GM12864 (cell line): Measurements from ENCODE around the gene HPX.

ENCODE experiments used
- DNase-seq: peaks from one replicate; pipeline ENCODE4 v3.0.0-alpha.2; 2011; ENCODE audit warnings: low read depth
- H3K4me3 ChIP-seq: 2 replicates; pipeline ENCODE4 v1.5.1; 2011; ENCODE audit warnings: mild to moderate bottlenecking, low read depth, low read length, control low read depth
- CTCF ChIP-seq: IDR thresholded peaks from 2 replicates; pipeline ENCODE4 v1.5.1; 2011; ENCODE audit warnings: low read depth, mild to moderate bottlenecking, moderate library complexity, low read length, control low read depth, inconsistent platforms; ENCODE audit errors: missing control alignments

HPX gene

DNA sequence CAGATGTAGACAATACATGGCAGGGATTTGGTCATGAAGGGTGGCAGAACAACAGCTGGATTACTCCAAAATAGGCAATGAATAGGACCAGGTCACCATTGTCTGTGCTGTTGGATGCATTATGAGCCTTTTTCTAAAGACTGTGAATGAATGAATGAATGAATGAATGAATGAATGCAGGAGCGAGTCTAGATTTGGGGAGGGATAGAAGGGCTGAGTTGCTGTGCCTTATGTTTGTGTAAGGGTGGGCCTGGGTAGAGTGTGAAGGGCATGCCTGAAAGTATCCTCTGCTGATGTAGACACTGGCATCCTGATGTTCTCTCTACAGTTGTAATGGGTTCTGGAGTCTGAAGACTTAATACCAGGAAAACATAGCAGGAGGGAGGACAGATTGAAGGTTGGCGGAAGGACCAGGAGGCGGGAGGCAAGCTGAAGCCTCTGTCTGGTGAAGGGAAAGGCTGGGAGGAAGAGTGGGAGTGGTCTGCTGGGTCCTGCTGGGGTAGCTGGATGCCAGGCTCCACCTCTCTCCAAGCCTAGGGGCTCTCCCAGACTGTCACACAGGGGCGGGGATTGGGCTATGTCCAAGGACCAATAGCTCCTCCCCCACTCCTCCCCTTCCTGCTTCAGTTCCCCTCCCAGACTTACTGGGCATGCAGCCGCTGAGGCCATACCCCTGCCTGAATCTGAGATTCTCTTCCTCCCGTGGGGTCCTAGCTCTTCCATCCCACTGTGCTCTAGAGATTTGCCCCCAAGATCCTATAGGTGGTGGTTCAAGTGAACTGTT lies 28.1 kb upstream of the HPX start:
- TF ChIP-seq CTCF = no peak
- DNase-seq = no peak
- H3K4me3 ChIP-seq = no peak overlapping the region

DNA sequence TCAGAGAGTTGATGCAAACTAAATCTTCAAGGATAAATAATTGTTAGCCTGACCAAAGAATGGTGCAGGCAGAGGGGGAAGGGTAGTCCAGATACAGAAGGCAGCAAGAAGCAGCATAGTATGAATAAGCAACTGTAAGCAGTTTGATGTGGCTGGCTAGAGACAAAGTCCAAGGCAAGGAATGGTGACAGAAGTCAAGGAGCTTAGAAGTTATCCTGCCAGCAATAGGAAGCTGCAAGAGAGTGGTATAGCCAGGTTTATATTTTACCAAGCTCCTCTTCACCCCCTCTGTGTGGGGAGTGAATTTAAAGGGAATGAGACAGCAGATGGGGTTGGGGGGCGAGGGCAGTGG lies 18.3 kb upstream of the HPX start:
- no peak for DNase-seq
- no peak overlapping the region for H3K4me3 ChIP-seq
- no peak for TF ChIP-seq CTCF

- no peak for DNase-seq
- TF ChIP-seq CTCF = no peak
- no peak overlapping the region for H3K4me3 ChIP-seq
Observed at GRCh38 chr11:6458352-6459098, 17.7 kb upstream of the HPX start.

DNA sequence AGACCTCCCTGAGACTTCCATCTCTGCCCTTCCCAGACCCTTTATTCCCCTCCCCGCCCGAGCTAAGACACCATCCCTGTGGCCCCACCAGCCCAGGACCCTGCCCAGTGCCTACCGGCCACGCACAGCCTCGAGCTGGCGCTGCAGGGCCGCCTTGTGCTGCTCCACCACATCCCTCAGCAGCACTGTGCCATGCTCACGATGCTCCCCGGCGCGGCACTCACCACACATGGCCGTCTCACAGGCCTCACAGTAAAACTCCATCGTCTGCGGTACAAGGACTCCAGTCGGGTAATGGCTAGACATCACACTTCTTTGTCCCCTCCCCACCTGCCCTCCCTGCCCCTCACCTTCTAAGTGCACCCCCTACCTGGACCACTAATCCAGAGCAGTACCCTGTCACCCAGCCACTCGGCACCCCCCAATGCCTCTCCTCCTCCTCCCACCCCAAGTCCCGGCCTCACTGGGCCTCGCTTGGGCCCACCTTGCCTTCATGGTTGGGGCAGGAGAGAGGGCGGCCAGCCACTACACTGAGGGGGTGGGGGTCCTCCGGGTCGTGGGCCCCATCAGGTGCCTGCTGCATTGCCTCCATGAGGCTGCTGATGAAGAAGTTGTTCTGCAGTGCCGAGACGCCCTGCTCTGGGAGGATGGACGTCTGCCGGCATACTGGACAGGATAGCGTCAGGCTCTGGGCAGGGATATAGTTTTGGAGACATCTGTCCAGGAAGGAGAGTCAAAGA lies 17.0 kb upstream of the HPX start:
- no peak overlapping the region for H3K4me3 ChIP-seq
- no peak for DNase-seq
- no peak for TF ChIP-seq CTCF

DNA sequence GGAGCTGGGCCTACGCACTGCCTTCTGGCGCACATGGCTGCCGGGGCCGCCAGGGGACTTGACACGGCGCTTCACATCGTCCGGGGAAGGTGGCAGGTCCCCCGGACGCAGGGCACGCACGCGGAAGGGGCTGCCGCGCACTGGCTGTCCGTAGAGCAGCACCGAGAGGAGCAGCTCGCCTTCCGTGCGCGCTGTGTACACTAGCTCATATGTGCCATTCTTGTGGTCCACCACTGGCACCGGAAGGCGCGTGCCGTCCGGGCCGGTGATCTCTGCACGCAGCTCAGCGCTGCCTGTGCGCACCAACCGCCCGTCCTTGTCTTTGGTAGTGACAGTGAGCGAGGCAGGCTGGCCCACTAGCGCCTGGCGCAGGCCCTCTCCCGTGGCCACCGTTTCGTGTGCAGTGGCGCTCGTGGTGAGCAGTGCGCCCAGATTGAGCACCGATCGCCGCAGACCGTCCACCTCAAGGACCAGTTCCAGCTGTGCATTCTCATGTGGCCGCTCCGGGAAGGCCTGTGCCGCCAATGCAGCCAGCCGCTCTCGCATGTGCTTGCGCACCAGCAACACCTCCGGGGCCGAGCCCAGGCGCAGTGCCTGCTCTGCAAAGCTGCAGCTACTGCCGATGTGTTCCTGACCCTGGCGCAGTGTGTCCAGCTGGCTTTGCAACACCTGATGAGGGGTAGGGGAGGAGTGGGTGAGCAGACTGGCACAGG lies 15.7 kb upstream of the HPX start:
- H3K4me3 ChIP-seq = no peak overlapping the region
- no peak for DNase-seq
- no peak for TF ChIP-seq CTCF

DNA sequence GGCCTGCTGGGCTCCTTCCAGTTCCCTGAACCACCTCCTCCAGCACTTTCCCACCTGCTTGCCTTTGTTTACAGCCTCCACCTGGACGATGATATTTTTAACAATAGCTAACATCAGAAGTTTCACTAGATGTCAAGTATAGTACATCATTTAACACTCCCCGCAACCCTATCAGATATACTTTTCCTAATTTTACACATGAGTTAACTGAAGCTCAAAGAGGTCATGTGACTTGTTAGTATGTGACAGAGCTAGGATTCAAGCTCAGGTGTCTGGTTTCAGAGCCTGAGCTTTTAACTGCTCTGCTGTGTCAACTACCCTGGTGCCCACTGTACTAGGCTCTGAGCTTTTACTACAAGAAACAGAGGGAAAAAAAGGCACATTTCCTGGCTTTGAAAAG lies 14.3 kb upstream of the HPX start:
- TF ChIP-seq CTCF = no peak
- no peak overlapping the region for H3K4me3 ChIP-seq
- no peak for DNase-seq
